Gastrocnemius medialis (tissue), 4 donors: Measurements from ENCODE around the gene ARHGAP25.

Source experiments
- POLR2A ChIP-seq, 2 donors: fragments of 450-650 bp; IDR thresholded peaks; one replicate each; pipeline ENCODE4 v1.6.1; 2017; ENCODE audit warnings: antibody characterized with exemption in 2 of 2, mild to moderate bottlenecking in 2 of 2, moderate library complexity in 2 of 2
- TF ChIP-seq, protein P1 (sequence below), 5 experiments: fragments of 450-650 bp in 3 of 5; fragments of 200-600 bp in 2 of 5; sonication (generic) in 2 of 5; IDR thresholded peaks in 4 of 5; conservative IDR thresholded peaks in 1 of 5; 1 replicate in 4 of 5; 2 replicates in 1 of 5; pipeline ENCODE4 v1.5.1; 2016 to 2019; ENCODE audit warnings: antibody characterized with exemption in 5 of 5, mild to moderate bottlenecking in 3 of 5, moderate library complexity in 3 of 5

DNA sequence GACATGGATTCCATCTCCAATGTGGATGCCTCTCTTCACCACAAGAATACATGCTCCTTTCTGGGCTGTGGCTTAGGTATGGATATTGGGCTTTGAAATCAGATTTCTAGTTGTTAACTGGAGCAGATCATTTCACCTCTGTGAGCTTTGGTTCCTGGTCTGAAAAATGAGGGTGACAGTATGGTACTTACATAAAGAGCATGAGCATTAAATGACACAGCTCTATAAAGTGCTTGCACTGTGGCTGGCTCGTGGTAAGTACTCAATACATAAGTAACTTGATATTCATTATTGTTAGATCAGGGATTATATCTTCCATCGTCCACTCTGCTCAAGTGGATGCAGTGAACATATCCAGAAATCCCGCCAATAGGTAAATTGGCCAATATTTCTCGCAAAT lies 33.4 kb downstream of the ARHGAP25 start:
- TF ChIP-seq, protein P1, sequence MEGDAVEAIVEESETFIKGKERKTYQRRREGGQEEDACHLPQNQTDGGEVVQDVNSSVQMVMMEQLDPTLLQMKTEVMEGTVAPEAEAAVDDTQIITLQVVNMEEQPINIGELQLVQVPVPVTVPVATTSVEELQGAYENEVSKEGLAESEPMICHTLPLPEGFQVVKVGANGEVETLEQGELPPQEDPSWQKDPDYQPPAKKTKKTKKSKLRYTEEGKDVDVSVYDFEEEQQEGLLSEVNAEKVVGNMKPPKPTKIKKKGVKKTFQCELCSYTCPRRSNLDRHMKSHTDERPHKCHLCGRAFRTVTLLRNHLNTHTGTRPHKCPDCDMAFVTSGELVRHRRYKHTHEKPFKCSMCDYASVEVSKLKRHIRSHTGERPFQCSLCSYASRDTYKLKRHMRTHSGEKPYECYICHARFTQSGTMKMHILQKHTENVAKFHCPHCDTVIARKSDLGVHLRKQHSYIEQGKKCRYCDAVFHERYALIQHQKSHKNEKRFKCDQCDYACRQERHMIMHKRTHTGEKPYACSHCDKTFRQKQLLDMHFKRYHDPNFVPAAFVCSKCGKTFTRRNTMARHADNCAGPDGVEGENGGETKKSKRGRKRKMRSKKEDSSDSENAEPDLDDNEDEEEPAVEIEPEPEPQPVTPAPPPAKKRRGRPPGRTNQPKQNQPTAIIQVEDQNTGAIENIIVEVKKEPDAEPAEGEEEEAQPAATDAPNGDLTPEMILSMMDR (IDR thresholded peaks at IDR 0.05 in 4 of 5, conservative IDR thresholded peaks at IDR 0.05 in 1 of 5) = no peak
- TF ChIP-seq POLR2A (IDR thresholded peaks at IDR 0.05) = no peak
